MV-4-11 (cell line): ENCODE measurements around the gene LRRC72.
A peak's percentile ranks its signal among the peaks of the same experiment; 100 is the strongest.
"Not testable (repeated sequence)": the region's sequence is repeated elsewhere in the genome, so short reads cannot be mapped to it uniquely, and the experiment has no call there.

Source experiments
- DNase-seq: peaks from one replicate; lab custom pipeline; 2025; lab: John Stamatoyannopoulos, UW

LRRC72 gene

GRCh38 chr7:16583834-16584233, 57.2 kb downstream of the LRRC72 start:
- DNase-seq, result no peak

DNA sequence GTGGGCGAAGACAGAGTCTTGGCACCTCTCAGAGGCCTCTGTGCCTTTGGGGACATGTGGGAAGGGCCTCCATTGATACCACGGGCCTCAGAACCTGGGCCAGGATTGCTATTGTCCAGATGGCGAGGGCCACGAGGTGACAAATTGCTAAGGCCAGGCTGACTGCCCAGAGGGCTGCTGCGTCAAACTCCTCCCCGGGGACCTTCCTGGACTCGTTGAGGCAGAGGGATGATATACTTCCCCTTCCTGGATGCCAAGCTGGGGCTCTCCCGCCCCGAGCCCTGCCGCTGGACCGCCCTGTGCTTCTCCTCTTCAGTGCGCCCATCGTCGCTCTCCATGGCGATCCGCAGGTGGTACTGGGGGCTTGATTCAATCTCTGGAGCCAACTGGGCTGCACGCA, 58.9 kb downstream of the LRRC72 start:
- DNase-seq, result no peak

DNA sequence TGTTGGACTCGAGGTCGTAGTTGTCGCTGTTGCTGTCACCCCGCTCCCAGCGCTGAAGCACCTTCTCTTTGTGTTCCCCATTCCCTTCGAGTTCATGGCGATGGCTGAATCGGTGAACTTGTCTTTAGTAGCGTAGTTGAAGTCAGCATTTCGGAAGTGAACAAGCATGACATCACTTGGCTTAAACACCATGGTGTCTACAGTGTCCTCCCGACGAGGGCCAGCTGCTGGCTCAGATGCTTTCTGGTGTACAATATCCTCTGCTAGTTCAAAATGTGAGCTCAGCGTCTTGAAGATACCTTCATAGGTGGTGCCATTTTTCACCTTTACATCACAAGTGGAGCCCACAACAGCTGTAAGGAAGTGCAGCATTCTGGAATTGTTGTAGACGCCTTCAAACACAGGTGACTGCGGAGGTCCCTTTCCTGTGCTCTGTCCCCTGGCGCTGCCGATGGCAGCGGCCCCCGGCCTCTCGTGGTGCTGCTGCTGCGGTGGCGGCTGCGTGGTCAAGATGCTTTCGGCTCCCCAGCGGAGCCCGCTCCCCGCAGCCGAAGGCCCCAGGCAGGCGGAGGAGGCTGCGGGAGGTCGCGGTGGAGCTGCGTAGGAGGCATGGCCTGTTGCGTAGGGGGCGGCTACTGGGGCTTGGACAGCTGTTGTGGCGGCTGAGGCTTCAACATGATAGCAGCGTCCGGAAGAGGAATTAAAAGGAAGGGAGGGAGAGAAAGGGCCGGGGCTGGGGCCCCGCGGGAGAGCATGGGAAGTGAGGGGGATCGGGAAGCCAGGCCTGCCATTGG, 59.7 kb downstream of the LRRC72 start:
- DNase-seq, result no peak

GRCh38 chr7:16587129-16587528, 60.5 kb downstream of the LRRC72 start:
- DNase-seq, result no peak

- DNase-seq, result no peak
Observed at GRCh38 chr7:16587790-16588189, 61.2 kb downstream of the LRRC72 start.

GRCh38 chr7:16589881-16590280, 63.3 kb downstream of the LRRC72 start:
- no peak for DNase-seq

- DNase-seq, result no peak
Observed at GRCh38 chr7:16590424-16590823, 63.8 kb downstream of the LRRC72 start.

DNA sequence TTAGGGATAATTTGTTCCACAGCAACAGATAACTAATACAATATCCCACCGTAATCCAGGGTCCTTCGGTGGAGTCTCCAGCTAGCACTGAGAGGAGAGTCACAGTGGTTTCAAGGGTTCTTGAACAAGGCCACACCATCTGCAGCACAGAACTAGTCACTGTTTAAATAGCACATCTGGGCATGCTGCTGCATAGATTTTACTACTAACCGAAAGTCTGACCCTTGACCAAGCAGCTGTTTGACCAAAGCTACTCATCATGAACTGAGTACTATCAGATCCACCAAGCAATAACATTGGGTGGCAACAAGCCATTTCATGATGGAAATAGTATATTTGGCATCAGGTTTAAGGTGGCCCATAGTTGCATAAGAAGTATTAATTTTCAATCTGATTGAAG, 65.8 kb downstream of the LRRC72 start:
- DNase-seq, result no peak

DNA sequence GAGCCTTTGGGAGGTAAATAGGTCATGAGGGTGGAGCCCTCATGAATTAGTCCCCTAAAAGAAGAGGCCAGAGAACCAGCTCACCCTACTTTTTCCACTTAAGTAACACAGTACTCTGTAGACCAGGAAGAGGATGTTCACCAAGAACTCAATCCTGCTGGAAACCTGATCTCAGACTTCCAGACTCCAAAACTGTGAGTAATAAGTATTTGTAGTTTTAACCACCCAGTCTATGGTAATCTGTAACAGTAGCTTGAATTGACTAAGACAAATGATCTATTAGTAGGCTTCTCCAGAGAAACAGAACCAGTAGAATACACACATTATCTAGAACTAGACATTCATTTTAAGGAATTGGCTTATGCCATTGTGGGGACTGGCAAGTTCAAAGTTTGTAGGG, 67.4 kb downstream of the LRRC72 start:
- no peak for DNase-seq

DNA sequence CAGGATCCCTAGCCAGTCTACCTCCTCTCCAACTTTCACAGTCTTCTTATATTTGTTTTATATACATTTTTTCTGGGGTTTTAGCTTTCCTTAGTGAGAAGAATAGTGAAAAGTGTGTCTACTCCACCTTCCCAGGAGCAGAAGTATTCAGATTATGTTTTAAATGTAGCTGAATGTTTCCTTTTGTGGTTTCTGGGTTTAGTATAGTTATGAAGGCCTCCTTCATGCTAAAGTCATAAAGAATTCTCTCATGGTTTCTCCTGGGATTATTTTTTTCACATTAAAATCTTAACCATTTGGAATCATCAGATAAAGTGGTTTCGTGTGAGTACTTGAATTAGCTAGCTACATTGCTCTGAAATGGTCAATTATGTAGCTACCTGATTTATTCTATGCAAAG, 68.1 kb downstream of the LRRC72 start:
- DNase-seq, result no peak

DNA sequence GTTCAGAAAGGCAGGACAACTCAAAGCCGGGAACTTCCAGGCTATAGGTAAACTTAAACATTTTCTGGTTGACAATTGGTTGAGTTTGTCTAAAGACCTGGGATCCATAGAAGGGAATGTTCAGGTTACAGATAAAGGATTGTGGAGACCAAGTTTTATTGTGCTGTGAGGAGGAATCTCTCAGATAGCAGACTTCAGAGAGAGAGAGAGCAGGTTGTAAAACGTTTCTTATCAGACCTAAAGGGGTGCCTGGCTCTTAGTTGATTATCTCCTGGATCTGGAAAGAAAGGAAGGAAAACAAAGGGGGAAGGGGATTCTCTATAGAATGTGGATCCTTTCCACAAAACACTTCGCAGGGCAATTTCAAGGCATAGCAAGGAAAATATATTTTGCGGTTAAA, 69.0 kb downstream of the LRRC72 start:
- DNase-seq, result not testable (repeated sequence)

GRCh38 chr7:16598015-16598414, 71.4 kb downstream of the LRRC72 start:
- DNase-seq, result no peak

GRCh38 chr7:16599860-16600259, 73.2 kb downstream of the LRRC72 start:
- DNase-seq, result no peak

- DNase-seq, result no peak
Observed at GRCh38 chr7:16603633-16604032, 77.0 kb downstream of the LRRC72 start.

DNA sequence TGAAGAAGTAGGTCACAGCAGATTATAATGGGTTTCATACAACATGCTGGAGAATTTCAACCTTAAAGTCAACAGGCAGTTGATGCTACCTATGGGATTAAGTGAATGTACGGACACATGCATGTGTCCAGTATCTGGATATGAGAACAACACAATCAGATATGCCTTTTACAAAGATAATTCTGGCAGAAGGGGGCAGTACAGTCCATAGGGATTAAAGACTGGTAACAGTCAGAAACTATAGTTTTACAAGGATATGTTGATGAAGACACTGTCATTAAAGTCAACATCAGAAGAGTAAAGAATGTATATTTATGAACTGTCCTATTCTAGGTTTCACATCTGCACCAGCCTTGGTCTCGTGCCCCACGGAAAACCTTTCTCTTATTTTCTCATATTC, 77.4 kb downstream of the LRRC72 start:
- no peak for DNase-seq

DNA sequence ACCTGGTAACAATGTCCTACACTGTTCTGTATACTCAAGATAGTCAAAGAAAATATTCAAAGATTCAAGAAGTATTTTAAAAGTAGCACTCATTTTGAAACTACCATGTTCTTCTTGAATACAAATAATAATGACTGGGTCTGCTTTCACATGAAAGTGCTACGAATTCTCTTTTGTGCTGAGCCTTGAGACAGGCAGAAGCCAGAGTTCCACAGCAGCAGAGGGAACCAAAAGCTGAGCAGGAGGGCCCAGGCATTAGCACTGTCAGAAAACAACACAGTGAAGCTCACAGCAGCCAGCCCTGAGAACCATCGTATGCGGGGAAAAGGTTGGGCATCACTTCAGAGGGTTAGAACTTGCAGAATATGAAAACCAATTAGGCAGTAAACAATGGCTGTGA, 80.1 kb downstream of the LRRC72 start:
- no peak for DNase-seq

GRCh38 chr7:16609842-16610450, 83.3 kb downstream of the LRRC72 start:
- peak; percentile 64 for DNase-seq

GRCh38 chr7:16611711-16612110, 85.1 kb downstream of the LRRC72 start:
- no peak for DNase-seq

DNA sequence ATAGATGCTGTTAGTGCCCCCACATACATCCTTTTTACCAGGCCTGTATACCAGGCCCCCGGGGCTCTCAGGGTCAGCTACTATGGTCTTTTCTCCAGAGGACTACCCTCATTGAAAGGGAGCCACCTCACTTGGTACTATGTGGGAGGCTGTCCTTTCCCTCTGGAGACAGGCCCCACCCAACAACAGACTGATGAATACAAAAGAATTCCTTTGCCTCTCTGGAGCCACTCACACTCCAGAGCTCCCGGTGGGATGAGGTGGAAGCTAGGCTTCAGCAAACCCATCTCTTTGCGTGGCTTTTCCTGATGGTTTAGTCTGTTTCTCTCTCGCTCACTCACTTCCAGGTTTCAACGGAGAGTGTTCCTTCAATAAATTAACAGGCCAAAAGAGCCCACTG, 88.6 kb downstream of the LRRC72 start:
- DNase-seq, result no peak

- DNase-seq, result no peak
Observed at GRCh38 chr7:16616122-16616521, 89.5 kb downstream of the LRRC72 start.

GRCh38 chr7:16616542-16616941, 89.9 kb downstream of the LRRC72 start:
- no peak for DNase-seq

DNA sequence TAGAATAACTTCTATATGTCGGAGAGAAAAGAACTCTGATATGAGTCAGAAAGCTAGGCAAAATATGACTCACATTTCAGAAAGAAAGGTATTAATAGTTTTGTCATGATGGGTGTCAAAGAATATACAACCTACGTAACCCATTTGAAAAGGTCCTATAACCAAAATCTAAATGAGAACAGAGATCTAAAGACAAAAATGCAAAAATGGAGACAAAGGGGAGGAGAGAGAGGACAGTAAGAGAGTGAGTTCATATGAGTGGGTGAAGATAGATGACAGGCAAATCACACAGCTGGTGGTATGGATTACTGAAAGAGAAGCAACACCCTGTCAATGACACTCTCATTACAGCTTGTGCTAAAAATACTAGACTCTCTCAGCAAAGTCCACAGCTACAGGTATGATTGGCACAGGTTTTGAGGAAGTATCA, 93.4 kb downstream of the LRRC72 start:
- DNase-seq, result no peak

DNA sequence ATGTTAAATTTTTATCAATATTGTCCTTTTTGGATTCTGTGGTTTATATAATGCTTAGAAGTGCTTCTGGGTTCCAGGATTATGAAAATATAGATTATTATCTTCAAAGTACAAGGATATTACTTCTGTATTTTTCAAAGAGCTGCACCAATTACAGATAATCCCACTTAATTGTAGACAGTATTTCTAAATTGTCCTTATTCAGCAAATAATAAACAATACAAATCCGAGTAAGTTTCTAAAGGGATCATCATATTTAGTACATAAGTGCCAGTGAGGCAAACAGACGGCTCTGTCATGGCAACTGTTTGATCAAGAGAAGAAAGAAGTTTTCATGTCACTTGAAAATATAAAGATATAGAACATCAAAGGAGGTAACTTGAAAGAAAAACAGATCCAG, 99.8 kb downstream of the LRRC72 start:
- no peak for DNase-seq

- no peak for DNase-seq
Observed at GRCh38 chr7:16627236-16627635, 100.6 kb downstream of the LRRC72 start.
